Frontal cortex (tissue), 4 donors: Measurements from ENCODE around the gene ZNF99. TPM values are rescaled to one million over a fixed set of nuclear protein-coding genes. Genes with fewer than 3 reads are reported as not detected.
A peak's percentile ranks its signal among the peaks of the same experiment; 100 is the strongest.
"Not testable (repeated sequence)": the region's sequence is repeated elsewhere in the genome, so short reads cannot be mapped to it uniquely, and the experiment has no call there.

ENCODE experiments used
- DNase-seq, 2 donors: peaks; one replicate each; pipeline ENCODE4 v3.0.0; 2012; ENCODE audit warnings: low spot score in 2 of 2
- FAIRE-seq: peaks from 2 replicates; lab custom pipeline; 2012; peaks lifted over from hg19 to GRCh38; lab: Jason Lieb, UNC
- total RNA-seq: library from RNA; depleted of rRNA; stranded (reverse); fragments of >200 nt; gene quantifications from one replicate; pipeline ENCODE4 v1.2.3, GENCODE V29; 2014
- donor health status: control.
- donor health status: control.
- donor health status: control.

Gene ZNF99
- total RNA-seq: 0.41 TPM

GRCh38 chr19:22783651-22784410 is at the start of gene ZNF99:
ZNF99 (minus strand) TSS chr19:22784151; CDS start chr19:22784016, 135 bp downstream.
- FAIRE-seq (no peak), DNase-seq (peak in 1 of 2 donors; percentile 36)

GRCh38 chr19:22832031-22832762 is 48.2 kb upstream of the ZNF99 start, which contains the start of gene ZNF723:
ZNF723 (plus strand) TSS chr19:22832291; CDS start chr19:22832380, 89 bp downstream.
- FAIRE-seq: no peak

GRCh38 chr19:22831211-22831610 is 47.3 kb upstream of the ZNF99 start:
- FAIRE-seq (no peak), DNase-seq (no peak)

More at GRCh38 chr19:22832031-22832762, 48.2 kb upstream of the ZNF99 start, which contains the start of gene ZNF723:
- DNase-seq: no peak

- FAIRE-seq: no peak
- no peak for DNase-seq
These were observed 30.2 kb upstream of the ZNF99 start for GRCh38 chr19:22814124-22814523.

- DNase-seq (no peak), FAIRE-seq (no peak)
These were observed 23.3 kb upstream of the ZNF99 start for GRCh38 chr19:22807061-22807835.

- no peak for DNase-seq
- FAIRE-seq: no peak
These were observed 22.5 kb upstream of the ZNF99 start for GRCh38 chr19:22806418-22806817.

- DNase-seq: no peak
- no peak for FAIRE-seq
These were observed 13.1 kb upstream of the ZNF99 start for GRCh38 chr19:22797040-22797439.

- FAIRE-seq: not testable (repeated sequence)
These were observed 8.9 kb upstream of the ZNF99 start for GRCh38 chr19:22792863-22793262.

GRCh38 chr19:22735911-22736645 is 47.9 kb downstream of the ZNF99 start:
- no peak for FAIRE-seq
- no peak for DNase-seq

More at GRCh38 chr19:22792863-22793262, 8.9 kb upstream of the ZNF99 start:
- DNase-seq: not testable (repeated sequence)

- FAIRE-seq (no peak), DNase-seq (no peak)
These were observed 50.3 kb downstream of the ZNF99 start for GRCh38 chr19:22733691-22734090.

GRCh38 chr19:22728214-22728613 is 55.7 kb downstream of the ZNF99 start:
- DNase-seq, FAIRE-seq: not testable (repeated sequence)

GRCh38 chr19:22721533-22721932 is 62.4 kb downstream of the ZNF99 start:
- DNase-seq, FAIRE-seq: not testable (repeated sequence)

- FAIRE-seq (no peak), DNase-seq (no peak)
These were observed 75.0 kb downstream of the ZNF99 start for GRCh38 chr19:22708983-22709382.

- not testable (repeated sequence) for FAIRE-seq
These were observed 80.9 kb downstream of the ZNF99 start for GRCh38 chr19:22703096-22703495.

GRCh38 chr19:22702661-22703060 is 81.3 kb downstream of the ZNF99 start:
- DNase-seq, FAIRE-seq: not testable (repeated sequence)

More at GRCh38 chr19:22703096-22703495, 80.9 kb downstream of the ZNF99 start:
- DNase-seq: not testable (repeated sequence)
